GM12878 (cell line): ENCODE data around the gene HTRA3. TPM values are rescaled to one million over a fixed set of nuclear protein-coding genes. Genes with fewer than 3 reads are reported as not detected.

Experiments used
- ATAC-seq: fragments of 200-7000 bp; cut with Tn5 transposase; 3 replicates; pipeline ENCODE4 v1.9.1; 2020; ENCODE audit warnings: mild to moderate bottlenecking, moderate library complexity
- BruUV-seq: library from RNA; stranded (reverse); fragments of 400-500 nt; replicated peaks from 2 replicates; lab custom pipeline; 2021; lab: Mats Ljungman, UMichigan
- CTCF ChIA-PET: fragments of 300-600 bp; sonication (Branson Sonifier 250); formaldehyde crosslinking; extraction: SDS; loops from one replicate; lab custom pipeline; 2021; ENCODE audit warnings: inconsistent platforms; lab: Yijun Ruan, JAX
- POLR2A ChIA-PET: fragments of 350-600 bp; formaldehyde crosslinking; extraction: SDS; loops from one replicate; lab custom pipeline; 2021; ENCODE audit warnings: inconsistent platforms; lab: Charles Lee
- RAD21 ChIA-PET: fragments of 300-600 bp; sonication (Branson Sonifier 250); formaldehyde crosslinking; loops from one replicate; lab custom pipeline; 2023; ENCODE audit warnings: antibody characterized with exemption; ENCODE audit not compliant: unreplicated experiment; lab: Charles Lee
- SMC1A ChIA-PET: fragments of 300-600 bp; sonication (Branson Sonifier 250); formaldehyde crosslinking; loops from one replicate; lab custom pipeline; 2023; ENCODE audit not compliant: unreplicated experiment, uncharacterized antibody; lab: Charles Lee
- DNase-seq: peaks from one replicate; pipeline ENCODE4 v3.0.0-alpha.2; 2011; ENCODE audit warnings: low read depth, low spot score
- FAIRE-seq: peaks from 3 replicates; lab custom pipeline; 2011; peaks lifted over from hg19 to GRCh38; lab: Jason Lieb, UNC
- H2AFZ ChIP-seq: 2 replicates; pipeline ENCODE4 v1.6.0; 2011; ENCODE audit warnings: low read depth, low read length, control low read depth; ENCODE audit not compliant: control insufficient read depth
- H3K27ac ChIP-seq: 2 replicates; pipeline ENCODE4 v1.5.1; 2011; ENCODE audit warnings: control low read depth; ENCODE audit not compliant: control insufficient read depth, insufficient read depth
- H3K27me3 ChIP-seq, 2 experiments: replicated peaks in 1 of 2; 2 replicates each; pipeline versions ENCODE4 v1.6.0 to v1.6.1; 2011; ENCODE audit warnings: low read length in 1 of 2; ENCODE audit not compliant: control insufficient read depth in 2 of 2, insufficient read depth in 2 of 2
- H3K36me3 ChIP-seq, 2 experiments: 2 replicates each; pipeline ENCODE4 v1.5.1; 2011; ENCODE audit warnings: low read length in 1 of 2; ENCODE audit not compliant: control insufficient read depth in 2 of 2, insufficient read depth in 2 of 2
- H3K4me1 ChIP-seq: 2 replicates; pipeline ENCODE4 v1.6.1; 2011; ENCODE audit warnings: mild to moderate bottlenecking, low read length, moderate library complexity, mixed read lengths; ENCODE audit not compliant: control insufficient read depth, insufficient read depth
- H3K4me2 ChIP-seq: 2 replicates; pipeline ENCODE4 v1.6.0; 2011; ENCODE audit warnings: control low read depth; ENCODE audit not compliant: control insufficient read depth, insufficient read depth
- H3K4me3 ChIP-seq: fragments of 200-600 bp; sonication (generic); 2 replicates; pipeline ENCODE4 v1.5.1; 2016
- H3K79me2 ChIP-seq: 2 replicates; pipeline ENCODE4 v1.6.0; 2011; ENCODE audit warnings: low read length; ENCODE audit not compliant: control insufficient read depth, insufficient read depth
- H3K9ac ChIP-seq: 2 replicates; pipeline ENCODE4 v1.8.0; 2011; ENCODE audit warnings: low read length, control low read depth, mixed read lengths; ENCODE audit not compliant: control insufficient read depth, insufficient read depth
- H3K9me3 ChIP-seq: replicated peaks from 3 replicates; pipeline ENCODE4 v1.5.1; 2011; ENCODE audit warnings: mild to moderate bottlenecking, low read length; ENCODE audit not compliant: control insufficient read depth, insufficient read depth
- H4K20me1 ChIP-seq: 2 replicates; pipeline ENCODE4 v1.6.0; 2011; ENCODE audit not compliant: control insufficient read depth, insufficient read depth
- HDAC2 ChIP-seq: fragments of 200-600 bp; sonication (generic); IDR thresholded peaks from 2 replicates; pipeline ENCODE4 v1.6.1; 2017
- TARDBP ChIP-seq: IDR thresholded peaks from 2 replicates; pipeline ENCODE4 v1.6.1; 2016; ENCODE audit warnings: borderline replicate concordance
- USF1 ChIP-seq: IDR thresholded peaks from 2 replicates; pipeline ENCODE4 v1.6.1; 2011; ENCODE audit warnings: borderline replicate concordance, low read depth, mild to moderate bottlenecking, moderate library complexity, mixed read lengths, low read length; ENCODE audit not compliant: insufficient read depth; ENCODE audit errors: extremely low read length
- WGBS: methylation state at CpG from one replicate; pipeline ENCODE4 v1.1.6; 2016; ENCODE audit warnings: low lambda C conversion rate; ENCODE audit not compliant: insufficient replicate concordance, insufficient coverage; ENCODE audit errors: missing lambda C conversion rate; 5-methylcytosine and 5-hydroxymethylcytosine counted together
- in situ Hi-C: fragments of 300-500 bp; cut with MboI; formaldehyde crosslinking; loops from 9 replicates; pipeline ENCODE4 v1.14.3; 2018; ENCODE audit warnings: mixed read lengths
- intact Hi-C: fragments of 100-400 bp; cut with micrococcal nuclease; formaldehyde crosslinking; loops from one replicate; pipeline ENCODE4 v1.14.2; 2022; ENCODE audit not compliant: unreplicated experiment
- polyA plus RNA-seq, 11 experiments: library from polyadenylated mRNA; depleted of rRNA in 4 of 11; unstranded in 6 of 11; stranded (reverse) in 5 of 11; fragments of >200 nt; fragmentation: Nextera tagmentation in 4 of 11; fragmentation: Illumina TruSeq in 1 of 11; extraction: Ambion mirVana in 4 of 11; extraction: Trizol in 1 of 11; gene quantifications; 1 replicate in 1 of 11; 2 replicates in 10 of 11; pipeline versions ENCODE4 v1.2.1 to v1.2.3, GENCODE V29; 2011 to 2016; ENCODE audit warnings: inconsistent platforms in 2 of 11, missing spikeins in 2 of 11, low read depth in 1 of 11
- total RNA-seq, 4 experiments: library from RNA; depleted of rRNA in 3 of 4; stranded (reverse); fragments of >200 nt in 3 of 4; fragmentation: Illumina TruSeq in 1 of 4; extraction: Trizol in 1 of 4; gene quantifications; 2 replicates each; pipeline versions ENCODE4 v1.2.1 to v1.2.3, GENCODE V29; 2013 to 2021
- TF ChIP-seq, protein P1 (sequence below): fragments of 450-650 bp; IDR thresholded peaks from 2 replicates; pipeline ENCODE4 v1.6.1; 2018; ENCODE audit warnings: borderline replicate concordance, mild to moderate bottlenecking; ENCODE audit not compliant: partially characterized antibody
- TF ChIP-seq, protein P2 (sequence below): fragments of 450-650 bp; formaldehyde crosslinking; IDR thresholded peaks from 2 replicates; pipeline ENCODE4 v1.4.0; 2022; ENCODE audit warnings: mild to moderate bottlenecking, moderate library complexity
- TF ChIP-seq, protein P3 (sequence below): IDR thresholded peaks from 2 replicates; pipeline ENCODE4 v1.6.1; 2012; ENCODE audit warnings: low read length, inconsistent platforms
- TF ChIP-seq, protein P4 (sequence below), 3 experiments: IDR thresholded peaks in 2 of 3; conservative IDR thresholded peaks in 1 of 3; 2 replicates each; pipeline ENCODE4 v1.5.1; 2011; ENCODE audit warnings: low read depth in 3 of 3, low read length in 3 of 3, mild to moderate bottlenecking in 3 of 3, control low read depth in 2 of 3, moderate library complexity in 2 of 3, inconsistent platforms in 1 of 3, mixed read lengths in 1 of 3; ENCODE audit not compliant: control insufficient read depth in 2 of 3, insufficient read depth in 1 of 3; ENCODE audit errors: extremely low read depth in 1 of 3

The HTRA3 gene
- total and polyA plus RNA-seq, 10 of the 15 experiments (the other 5 are each of a cell fraction or from before 2014, with no cell fraction given): 0.04 to 1.2 (median 0.08) TPM; not detected in 7

DNA sequence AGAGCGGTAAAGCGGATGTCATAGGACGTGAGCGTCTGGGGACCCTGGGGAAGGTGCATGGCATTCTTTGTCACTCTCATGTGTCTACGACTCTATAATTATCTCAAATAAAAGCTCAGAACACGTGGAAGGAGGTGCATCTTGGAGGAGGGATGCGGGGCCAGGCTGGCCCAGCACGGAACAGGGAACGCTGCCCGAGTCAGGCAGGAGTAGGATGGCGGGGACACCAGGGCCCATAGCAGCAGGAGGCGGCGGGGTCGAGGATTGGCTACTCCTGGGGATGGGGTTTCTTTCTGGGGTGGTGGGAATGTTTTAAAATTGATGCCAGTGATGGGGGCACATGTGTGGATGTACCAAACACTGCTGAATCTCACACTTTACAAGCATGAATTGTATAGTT, 5.4 kb upstream of the HTRA3 start:
- Histone ChIP-seq H2AFZ (no peak overlapping the region), H3K27me3 (peaks cover 0 to 1% of the 10 kb centered on the region in 2 experiments; a peak in 3 of 4 replicates), H3K4me1 (no peaks in the 10 kb centered on the region), H3K27ac (no peak overlapping the region), H3K4me3 (no peak overlapping the region), H3K4me2 (no peak overlapping the region), H3K79me2 (no peaks in the 10 kb centered on the region), H3K36me3 (no peaks in the 10 kb centered on the region), H3K9ac (no peak overlapping the region), H3K9me3 (no peaks in the 10 kb centered on the region), H4K20me1 (no peaks in the 10 kb centered on the region)
- TF ChIP-seq HDAC2: no peak
- TF ChIP-seq TARDBP: no peak
- TF ChIP-seq, protein P1, sequence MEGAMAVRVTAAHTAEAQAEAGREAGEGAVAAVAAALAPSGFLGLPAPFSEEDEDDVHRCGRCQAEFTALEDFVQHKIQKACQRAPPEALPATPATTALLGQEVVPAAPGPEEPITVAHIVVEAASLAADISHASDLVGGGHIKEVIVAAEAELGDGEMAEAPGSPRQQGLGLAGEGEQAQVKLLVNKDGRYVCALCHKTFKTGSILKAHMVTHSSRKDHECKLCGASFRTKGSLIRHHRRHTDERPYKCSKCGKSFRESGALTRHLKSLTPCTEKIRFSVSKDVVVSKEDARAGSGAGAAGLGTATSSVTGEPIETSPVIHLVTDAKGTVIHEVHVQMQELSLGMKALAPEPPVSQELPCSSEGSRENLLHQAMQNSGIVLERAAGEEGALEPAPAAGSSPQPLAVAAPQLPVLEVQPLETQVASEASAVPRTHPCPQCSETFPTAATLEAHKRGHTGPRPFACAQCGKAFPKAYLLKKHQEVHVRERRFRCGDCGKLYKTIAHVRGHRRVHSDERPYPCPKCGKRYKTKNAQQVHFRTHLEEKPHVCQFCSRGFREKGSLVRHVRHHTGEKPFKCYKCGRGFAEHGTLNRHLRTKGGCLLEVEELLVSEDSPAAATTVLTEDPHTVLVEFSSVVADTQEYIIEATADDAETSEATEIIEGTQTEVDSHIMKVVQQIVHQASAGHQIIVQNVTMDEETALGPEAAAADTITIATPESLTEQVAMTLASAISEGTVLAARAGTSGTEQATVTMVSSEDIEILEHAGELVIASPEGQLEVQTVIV: no peak
- TF ChIP-seq, protein P2, sequence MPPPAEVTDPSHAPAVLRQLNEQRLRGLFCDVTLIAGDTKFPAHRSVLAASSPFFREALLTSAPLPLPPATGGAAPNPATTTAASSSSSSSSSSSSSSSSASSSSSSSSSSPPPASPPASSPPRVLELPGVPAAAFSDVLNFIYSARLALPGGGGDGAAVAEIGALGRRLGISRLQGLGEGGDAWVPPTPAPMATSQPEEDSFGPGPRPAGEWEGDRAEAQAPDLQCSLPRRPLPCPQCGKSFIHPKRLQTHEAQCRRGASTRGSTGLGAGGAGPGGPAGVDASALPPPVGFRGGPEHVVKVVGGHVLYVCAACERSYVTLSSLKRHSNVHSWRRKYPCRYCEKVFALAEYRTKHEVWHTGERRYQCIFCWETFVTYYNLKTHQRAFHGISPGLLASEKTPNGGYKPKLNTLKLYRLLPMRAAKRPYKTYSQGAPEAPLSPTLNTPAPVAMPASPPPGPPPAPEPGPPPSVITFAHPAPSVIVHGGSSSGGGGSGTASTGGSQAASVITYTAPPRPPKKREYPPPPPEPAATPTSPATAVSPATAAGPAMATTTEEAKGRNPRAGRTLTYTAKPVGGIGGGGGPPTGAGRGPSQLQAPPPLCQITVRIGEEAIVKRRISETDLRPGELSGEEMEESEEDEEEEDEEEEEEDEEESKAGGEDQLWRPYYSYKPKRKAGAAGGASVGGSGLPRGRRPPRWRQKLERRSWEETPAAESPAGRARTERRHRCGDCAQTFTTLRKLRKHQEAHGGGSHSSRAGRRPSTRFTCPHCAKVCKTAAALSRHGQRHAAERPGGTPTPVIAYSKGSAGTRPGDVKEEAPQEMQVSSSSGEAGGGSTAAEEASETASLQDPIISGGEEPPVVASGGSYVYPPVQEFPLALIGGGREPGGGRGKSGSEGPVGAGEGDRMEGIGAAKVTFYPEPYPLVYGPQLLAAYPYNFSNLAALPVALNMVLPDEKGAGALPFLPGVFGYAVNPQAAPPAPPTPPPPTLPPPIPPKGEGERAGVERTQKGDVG (CRISPR knock-in tag): no peak
- TF ChIP-seq, protein P3, sequence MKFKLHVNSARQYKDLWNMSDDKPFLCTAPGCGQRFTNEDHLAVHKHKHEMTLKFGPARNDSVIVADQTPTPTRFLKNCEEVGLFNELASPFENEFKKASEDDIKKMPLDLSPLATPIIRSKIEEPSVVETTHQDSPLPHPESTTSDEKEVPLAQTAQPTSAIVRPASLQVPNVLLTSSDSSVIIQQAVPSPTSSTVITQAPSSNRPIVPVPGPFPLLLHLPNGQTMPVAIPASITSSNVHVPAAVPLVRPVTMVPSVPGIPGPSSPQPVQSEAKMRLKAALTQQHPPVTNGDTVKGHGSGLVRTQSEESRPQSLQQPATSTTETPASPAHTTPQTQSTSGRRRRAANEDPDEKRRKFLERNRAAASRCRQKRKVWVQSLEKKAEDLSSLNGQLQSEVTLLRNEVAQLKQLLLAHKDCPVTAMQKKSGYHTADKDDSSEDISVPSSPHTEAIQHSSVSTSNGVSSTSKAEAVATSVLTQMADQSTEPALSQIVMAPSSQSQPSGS: no peak
- TF ChIP-seq, protein P4, sequence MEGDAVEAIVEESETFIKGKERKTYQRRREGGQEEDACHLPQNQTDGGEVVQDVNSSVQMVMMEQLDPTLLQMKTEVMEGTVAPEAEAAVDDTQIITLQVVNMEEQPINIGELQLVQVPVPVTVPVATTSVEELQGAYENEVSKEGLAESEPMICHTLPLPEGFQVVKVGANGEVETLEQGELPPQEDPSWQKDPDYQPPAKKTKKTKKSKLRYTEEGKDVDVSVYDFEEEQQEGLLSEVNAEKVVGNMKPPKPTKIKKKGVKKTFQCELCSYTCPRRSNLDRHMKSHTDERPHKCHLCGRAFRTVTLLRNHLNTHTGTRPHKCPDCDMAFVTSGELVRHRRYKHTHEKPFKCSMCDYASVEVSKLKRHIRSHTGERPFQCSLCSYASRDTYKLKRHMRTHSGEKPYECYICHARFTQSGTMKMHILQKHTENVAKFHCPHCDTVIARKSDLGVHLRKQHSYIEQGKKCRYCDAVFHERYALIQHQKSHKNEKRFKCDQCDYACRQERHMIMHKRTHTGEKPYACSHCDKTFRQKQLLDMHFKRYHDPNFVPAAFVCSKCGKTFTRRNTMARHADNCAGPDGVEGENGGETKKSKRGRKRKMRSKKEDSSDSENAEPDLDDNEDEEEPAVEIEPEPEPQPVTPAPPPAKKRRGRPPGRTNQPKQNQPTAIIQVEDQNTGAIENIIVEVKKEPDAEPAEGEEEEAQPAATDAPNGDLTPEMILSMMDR (IDR thresholded peaks at IDR 0.05 in 2 of 3, conservative IDR thresholded peaks at IDR 0.05 in 1 of 3; ENCODE audit: control insufficient read depth in 2 of 3, extremely low read depth in 1 of 3, insufficient read depth in 1 of 3, low read depth in 3 of 3, low read length in 3 of 3): no peak
- no peak for TF ChIP-seq USF1
- POLR2A ChIA-PET: no interaction called here
- intact Hi-C loops (no loop called here), in situ Hi-C loops (loop anchor here (10.0 kb wide), 1 partner anchor 331 kb away; the partner anchor contains the start of gene CPZ)
- FAIRE-seq: no peak
- RAD21 ChIA-PET: no interaction called here
- BruUV-seq: no TSS peak
- 52% methylated on average over 14 of the region's 14 CpGs for WGBS
- SMC1A ChIA-PET: no interaction called here
- CTCF ChIA-PET: no interaction called here
- DNase-seq: no peak
- ATAC-seq: no peak
